Cardiac muscle cell (in vitro differentiated cells and primary cell): Measurements from ENCODE around the gene SESN2. TPM values are rescaled to one million over a fixed set of nuclear protein-coding genes. Genes with fewer than 3 reads are reported as not detected.

Experiments
- DNase-seq, 2 donors: peaks; one replicate each; pipeline versions ENCODE4 v3.0.0 to v3.0.0-alpha.2; 2010 to 2017; ENCODE audit warnings: low read depth in 1 of 2, low spot score in 1 of 2
- H3K27ac ChIP-seq: fragments of 200-600 bp; sonication (generic); 2 replicates; pipeline ENCODE4 v1.5.1; 2016
- H3K27me3 ChIP-seq: fragments of 200-600 bp; sonication (generic); 2 replicates; pipeline ENCODE4 v1.6.0; 2016; ENCODE audit warnings: control low read depth
- H3K36me3 ChIP-seq: fragments of 200-600 bp; sonication (generic); 2 replicates; pipeline ENCODE4 v1.5.1; 2016; ENCODE audit warnings: control low read depth
- H3K4me1 ChIP-seq: fragments of 200-600 bp; sonication (generic); 2 replicates; pipeline ENCODE4 v1.8.1; 2017; ENCODE audit warnings: low read depth, mild to moderate bottlenecking, mixed run types
- H3K4me3 ChIP-seq: fragments of 200-600 bp; sonication (generic); 2 replicates; pipeline ENCODE4 v1.5.1; 2016; ENCODE audit warnings: mild to moderate bottlenecking
- H3K9me3 ChIP-seq: fragments of 200-600 bp; sonication (generic); 2 replicates; pipeline ENCODE4 v1.5.1; 2017; ENCODE audit warnings: low read depth, mild to moderate bottlenecking, control low read depth
- polyA plus RNA-seq: library from polyadenylated mRNA; unstranded; fragments of >200 nt; fragmentation: Nextera tagmentation; extraction: Ambion mirVana; gene quantifications from 2 replicates; pipeline ENCODE4 v1.2.1, GENCODE V29; 2016
- total RNA-seq: library from RNA; depleted of rRNA; stranded (reverse); fragments of >200 nt; gene quantifications from 2 replicates; pipeline ENCODE4 v1.2.3, GENCODE V29; 2016
- TF ChIP-seq, protein P1 (sequence below): IDR thresholded peaks from 2 replicates; pipeline ENCODE4 v1.5.1; 2012; ENCODE audit warnings: low read depth, mild to moderate bottlenecking, low read length

Gene SESN2
- total and polyA plus RNA-seq, 2 experiments from 2014 or later, result 24.6 to 24.8 TPM

DNA sequence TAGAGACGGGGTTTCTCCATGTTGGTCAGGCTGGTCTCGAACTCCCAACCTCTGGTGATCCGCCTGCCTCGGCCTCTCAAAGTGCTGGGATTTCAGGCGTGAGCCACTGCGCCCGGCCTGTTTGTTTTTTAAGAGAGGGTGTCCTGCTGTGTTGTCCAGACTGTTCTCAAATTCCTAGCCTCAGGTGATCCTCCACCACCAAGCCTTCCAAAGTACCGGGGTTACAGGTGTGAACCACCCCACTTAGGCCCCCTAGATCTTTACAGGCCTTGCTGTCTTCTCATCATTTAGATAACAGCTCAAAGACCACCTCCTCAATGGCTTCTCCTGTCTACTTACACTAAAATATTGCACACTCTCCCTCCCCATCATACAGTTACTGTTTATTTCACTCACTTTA, 6.3 kb downstream of the SESN2 start:
- no peak for DNase-seq
- H3K27ac ChIP-seq, result no peak overlapping the region
- TF ChIP-seq, protein P1, sequence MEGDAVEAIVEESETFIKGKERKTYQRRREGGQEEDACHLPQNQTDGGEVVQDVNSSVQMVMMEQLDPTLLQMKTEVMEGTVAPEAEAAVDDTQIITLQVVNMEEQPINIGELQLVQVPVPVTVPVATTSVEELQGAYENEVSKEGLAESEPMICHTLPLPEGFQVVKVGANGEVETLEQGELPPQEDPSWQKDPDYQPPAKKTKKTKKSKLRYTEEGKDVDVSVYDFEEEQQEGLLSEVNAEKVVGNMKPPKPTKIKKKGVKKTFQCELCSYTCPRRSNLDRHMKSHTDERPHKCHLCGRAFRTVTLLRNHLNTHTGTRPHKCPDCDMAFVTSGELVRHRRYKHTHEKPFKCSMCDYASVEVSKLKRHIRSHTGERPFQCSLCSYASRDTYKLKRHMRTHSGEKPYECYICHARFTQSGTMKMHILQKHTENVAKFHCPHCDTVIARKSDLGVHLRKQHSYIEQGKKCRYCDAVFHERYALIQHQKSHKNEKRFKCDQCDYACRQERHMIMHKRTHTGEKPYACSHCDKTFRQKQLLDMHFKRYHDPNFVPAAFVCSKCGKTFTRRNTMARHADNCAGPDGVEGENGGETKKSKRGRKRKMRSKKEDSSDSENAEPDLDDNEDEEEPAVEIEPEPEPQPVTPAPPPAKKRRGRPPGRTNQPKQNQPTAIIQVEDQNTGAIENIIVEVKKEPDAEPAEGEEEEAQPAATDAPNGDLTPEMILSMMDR, result no peak
- no peaks in the 10 kb centered on the region for H3K27me3 ChIP-seq
- peaks cover 16% of the 10 kb centered on the region for H3K4me1 ChIP-seq
- H3K4me3 ChIP-seq, result no peak overlapping the region
- peaks cover 2% of the 10 kb centered on the region for H3K36me3 ChIP-seq
- no peaks in the 10 kb centered on the region for H3K9me3 ChIP-seq

DNA sequence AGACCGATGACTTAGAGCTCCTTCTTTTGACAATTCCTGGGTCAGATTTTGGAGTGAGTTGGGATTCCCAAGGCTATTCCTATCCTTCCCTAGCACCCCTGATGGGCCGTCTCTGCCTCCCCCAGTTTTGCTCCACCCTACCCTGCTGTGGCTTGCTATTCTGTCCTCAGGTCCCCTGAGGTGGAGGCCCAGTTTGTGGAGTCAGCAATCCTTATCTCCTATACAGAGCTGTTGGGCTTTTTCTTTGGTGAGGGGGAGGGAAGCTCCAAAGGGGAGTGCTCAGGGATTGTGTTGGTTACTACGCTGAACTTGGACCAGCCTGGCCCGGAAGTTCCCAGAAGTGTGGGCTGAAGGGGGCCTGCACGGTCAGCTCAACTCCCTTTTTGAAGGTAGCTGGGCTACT, 7.6 kb downstream of the SESN2 start:
- TF ChIP-seq, protein P1, result no peak
- Histone ChIP-seq H3K9me3 (no peaks in the 10 kb centered on the region), H3K4me3 (no peak overlapping the region), H3K27ac (no peak overlapping the region), H3K36me3 (peaks cover 4% of the 10 kb centered on the region), H3K4me1 (peaks cover 11% of the 10 kb centered on the region), H3K27me3 (no peaks in the 10 kb centered on the region)
- peak in 1 of 2 donors; percentile 56 for DNase-seq

GRCh38 chr1:28267633-28268032, 8.3 kb downstream of the SESN2 start:
- Histone ChIP-seq H3K4me3 (no peak overlapping the region), H3K27me3 (no peaks in the 10 kb centered on the region), H3K9me3 (no peaks in the 10 kb centered on the region), H3K27ac (no peak overlapping the region), H3K4me1 (peaks cover 11% of the 10 kb centered on the region), H3K36me3 (peaks cover 6% of the 10 kb centered on the region)
- no peak for DNase-seq
- TF ChIP-seq, protein P1, result no peak

DNA sequence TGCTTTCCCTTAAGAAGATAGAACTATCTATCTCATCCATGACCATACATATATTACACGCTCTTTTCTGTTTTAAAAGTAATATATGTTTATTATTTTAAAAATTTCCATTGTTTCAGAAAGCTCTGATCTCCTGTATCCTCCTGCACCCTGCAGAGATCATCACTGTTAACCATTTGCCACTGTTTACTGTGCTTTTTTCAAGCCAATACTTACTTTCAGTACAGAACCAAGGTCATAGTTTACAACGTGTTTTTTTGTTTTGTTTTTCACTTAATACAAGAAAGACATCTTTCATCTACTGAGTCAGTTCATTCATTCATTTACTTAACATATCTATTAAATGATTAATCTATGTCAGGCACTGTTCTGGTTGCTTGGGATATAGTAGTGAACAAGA, 10.2 kb downstream of the SESN2 start:
- H3K27ac ChIP-seq, result no peak overlapping the region
- TF ChIP-seq, protein P1, result no peak
- no peaks in the 10 kb centered on the region for H3K9me3 ChIP-seq
- H3K27me3 ChIP-seq, result no peaks in the 10 kb centered on the region
- no peak for DNase-seq
- H3K4me3 ChIP-seq, result no peak overlapping the region
- H3K36me3 ChIP-seq, result peaks cover 9% of the 10 kb centered on the region
- H3K4me1 ChIP-seq, result peaks cover 11% of the 10 kb centered on the region

DNA sequence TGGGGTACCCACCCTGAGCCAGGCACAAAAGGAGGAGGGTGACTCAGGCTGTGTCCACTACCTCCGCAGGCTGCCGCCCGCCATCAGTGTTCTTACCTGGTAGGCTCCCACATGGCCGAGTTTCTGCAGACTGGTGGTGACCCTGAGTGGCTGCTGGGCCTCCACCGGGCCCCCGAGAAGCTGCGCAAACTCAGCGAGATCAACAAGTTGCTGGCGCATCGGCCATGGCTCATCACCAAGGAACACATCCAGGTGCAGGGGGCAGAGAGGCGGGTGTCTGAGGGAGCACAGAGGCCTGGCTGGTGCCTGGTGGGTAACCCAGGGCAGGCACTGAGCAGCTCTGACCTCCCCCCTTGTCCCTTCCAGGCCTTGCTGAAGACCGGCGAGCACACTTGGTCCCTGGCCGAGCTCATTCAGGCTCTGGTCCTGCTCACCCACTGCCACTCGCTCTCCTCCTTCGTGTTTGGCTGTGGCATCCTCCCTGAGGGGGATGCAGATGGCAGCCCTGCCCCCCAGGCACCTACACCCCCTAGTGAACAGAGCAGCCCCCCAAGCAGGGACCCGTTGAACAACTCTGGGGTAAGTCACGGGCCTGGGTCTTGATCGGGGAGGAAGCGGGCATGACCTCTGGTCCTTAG, 13.0 kb downstream of the SESN2 start:
- Histone ChIP-seq H3K27ac (no peak overlapping the region), H3K4me3 (no peak overlapping the region), H3K36me3 (peaks cover 18% of the 10 kb centered on the region), H3K4me1 (peaks cover 6% of the 10 kb centered on the region), H3K27me3 (no peaks in the 10 kb centered on the region), H3K9me3 (no peaks in the 10 kb centered on the region)
- DNase-seq, result no peak
- TF ChIP-seq, protein P1, result no peak
